HG03064 (cell line): ENCODE measurements around the gene GART.
"Not testable (repeated sequence)": the region's sequence is repeated elsewhere in the genome, so short reads cannot be mapped to it uniquely, and the experiment has no call there.

Experiments
- ATAC-seq: cut with Tn5 transposase; IDR thresholded peaks from one replicate; pipeline ENCODE4 v1.9.1; 2021; ENCODE audit warnings: low read depth; ENCODE audit not compliant: unreplicated experiment

GART gene

GRCh38 chr21:33478182-33478581 is 63.7 kb downstream of the GART start:
- ATAC-seq: no peak

- no peak for ATAC-seq
These were observed 64.9 kb downstream of the GART start for GRCh38 chr21:33477066-33477465.

GRCh38 chr21:33473344-33473743 is 68.6 kb downstream of the GART start:
- ATAC-seq: no peak

- no peak for ATAC-seq
These were observed 71.2 kb downstream of the GART start for GRCh38 chr21:33470701-33471100.

- not testable (repeated sequence) for ATAC-seq
These were observed 72.7 kb downstream of the GART start for GRCh38 chr21:33469183-33469582.

GRCh38 chr21:33461538-33462250 is 80.2 kb downstream of the GART start:
- ATAC-seq: no peak

GRCh38 chr21:33458861-33459260 is 83.1 kb downstream of the GART start:
- no peak for ATAC-seq

GRCh38 chr21:33455686-33456446 is 86.1 kb downstream of the GART start:
- no peak for ATAC-seq
